D721Med (cell line): ENCODE results near the gene CHSY3.

ENCODE experiments used
- DNase-seq: peaks from one replicate; pipeline ENCODE4 v3.0.0; 2011; ENCODE audit warnings: low spot score; ENCODE audit not compliant: insufficient read length
- FAIRE-seq: peaks from 2 replicates; lab custom pipeline; 2011; peaks lifted over from hg19 to GRCh38; lab: Jason Lieb, UNC
- CTCF ChIP-seq: IDR thresholded peaks from 2 replicates; pipeline ENCODE4 v1.5.1; 2012; ENCODE audit warnings: mild to moderate bottlenecking, control low read depth; ENCODE audit not compliant: insufficient read depth; ENCODE audit errors: missing control alignments

The CHSY3 gene

GRCh38 chr5:130231786-130232185 is 327.5 kb downstream of the CHSY3 start:
- FAIRE-seq (no peak), DNase-seq (no peak)
- TF ChIP-seq CTCF: no peak

- DNase-seq (no peak), FAIRE-seq (no peak)
- no peak for TF ChIP-seq CTCF
Measured at GRCh38 chr5:130234816-130235215, 330.6 kb downstream of the CHSY3 start.
